ENCODE data around the gene C3orf38. TPM values are rescaled to one million over a fixed set of nuclear protein-coding genes. Genes with fewer than 3 reads are reported as not detected.
"Not testable (repeated sequence)": the region's sequence is repeated elsewhere in the genome, so short reads cannot be mapped to it uniquely, and the experiment has no call there.

The C3orf38 gene
- total and polyA plus RNA-seq, 8 donors: 17.6 to 30.1 (median 27.4) TPM

- H3K27ac ChIP-seq: no peak overlapping the region
- TF ChIP-seq CTCF (IDR thresholded peaks at IDR 0.05): peak; percentile 49 to 78
- peaks cover 0 to 5% of the 10 kb centered on the region in 2 donors for H3K36me3 ChIP-seq
- peak; percentile 97 for ATAC-seq
- peak in 2 of 4 donors; percentile 49 to 73 for DNase-seq
- H3K4me3 ChIP-seq: no peak overlapping the region
- no peaks in the 10 kb centered on the region for H3K9me3 ChIP-seq
- H3K27me3 ChIP-seq: no peaks in the 10 kb centered on the region
- intact Hi-C loops (cut with DNase I): no loop called here
- H3K4me1 ChIP-seq: peaks cover 0 to 11% of the 10 kb centered on the region in 2 donors
Measured at GRCh38 chr3:88113311-88114162, 36.2 kb upstream of the C3orf38 start.

- H3K4me3 ChIP-seq: no peak overlapping the region
- DNase-seq (no peak), ATAC-seq (no peak)
- no peaks in the 10 kb centered on the region for H3K27me3 ChIP-seq
- peaks cover 0 to 5% of the 10 kb centered on the region in 2 donors for H3K36me3 ChIP-seq
- no peak for TF ChIP-seq CTCF (IDR thresholded peaks at IDR 0.05)
- H3K9me3 ChIP-seq: no peaks in the 10 kb centered on the region
- intact Hi-C loops (cut with DNase I): no loop called here
- H3K27ac ChIP-seq: no peak overlapping the region
- H3K4me1 ChIP-seq: peaks cover 0 to 11% of the 10 kb centered on the region in 2 donors
Measured at GRCh38 chr3:88114878-88115549, 34.7 kb upstream of the C3orf38 start.

- TF ChIP-seq CTCF (IDR thresholded peaks at IDR 0.05): no peak
- intact Hi-C loops (cut with DNase I): no loop called here
- no peak for ATAC-seq
Measured at GRCh38 chr3:88117683-88118082, 32.1 kb upstream of the C3orf38 start.

GRCh38 chr3:88118603-88119002 is 31.2 kb upstream of the C3orf38 start:
- H3K27me3 ChIP-seq; H3K4me3 ChIP-seq; H3K4me1 ChIP-seq; H3K27ac ChIP-seq; ATAC-seq; intact Hi-C loops (cut with DNase I); DNase-seq; H3K9me3 ChIP-seq; H3K36me3 ChIP-seq: not testable (repeated sequence)

More at GRCh38 chr3:88117683-88118082, 32.1 kb upstream of the C3orf38 start:
- Histone ChIP-seq H3K9me3 (no peaks in the 10 kb centered on the region), H3K36me3 (peaks cover 0 to 5% of the 10 kb centered on the region in 2 donors), H3K4me1 (peaks cover 0 to 3% of the 10 kb centered on the region in 2 donors), H3K27ac (no peak overlapping the region), H3K4me3 (no peak overlapping the region), H3K27me3 (no peaks in the 10 kb centered on the region)
- DNase-seq: no peak

- no peaks in the 10 kb centered on the region for H3K36me3 ChIP-seq
- DNase-seq (no peak), ATAC-seq (no peak)
- no peak overlapping the region for H3K27ac ChIP-seq
- H3K27me3 ChIP-seq: no peaks in the 10 kb centered on the region
- TF ChIP-seq CTCF (IDR thresholded peaks at IDR 0.05): no peak
- intact Hi-C loops (cut with DNase I): no loop called here
- no peaks in the 10 kb centered on the region for H3K9me3 ChIP-seq
- no peaks in the 10 kb centered on the region for H3K4me1 ChIP-seq
- no peak overlapping the region for H3K4me3 ChIP-seq
Measured at GRCh38 chr3:88123526-88123925, 26.2 kb upstream of the C3orf38 start.

Data from left lung (tissue), 10 donors.